Measurements from ENCODE around the gene POLR2I. TPM values are rescaled to one million over a fixed set of nuclear protein-coding genes. Genes with fewer than 3 reads are reported as not detected.
"Not testable (repeated sequence)": the region's sequence is repeated elsewhere in the genome, so short reads cannot be mapped to it uniquely, and the experiment has no call there.

Gene POLR2I
- total and polyA plus RNA-seq, 7 donors = 39.9 to 118 (median 72.8) TPM

- WGBS, 2 donors = 44 to 72% methylated on average over 12 of the region's 12 CpGs
Measured at GRCh38 chr19:36136964-36137686, 22.4 kb upstream of the POLR2I start.

GRCh38 chr19:36134867-36135266, 20.2 kb upstream of the POLR2I start:
- DNase-seq; intact Hi-C loops (cut with DNase I); H3K9me3 ChIP-seq; H3K27ac ChIP-seq; H3K4me3 ChIP-seq; H3K27me3 ChIP-seq; H3K36me3 ChIP-seq: not testable (repeated sequence)
- H3K4me1 ChIP-seq = peaks cover 0 to 19% (median 12%) of the 10 kb centered on the region in 4 donors
- WGBS, 2 donors = 96 to 97% methylated on average over 4 of the region's 4 CpGs

More at GRCh38 chr19:36136964-36137686, 22.4 kb upstream of the POLR2I start:
- peak; percentile 79 for DNase-seq
- H3K27ac ChIP-seq = peak overlapping the region; percentile 73 to 100 (median 86)
- peaks cover 0 to 2% (median under 1%) of the 10 kb centered on the region in 4 donors for H3K36me3 ChIP-seq
- no peaks in the 10 kb centered on the region for H3K9me3 ChIP-seq
- peaks cover 0 to 29% (median 22%) of the 10 kb centered on the region in 4 donors for H3K4me1 ChIP-seq
- TF ChIP-seq, protein P1, sequence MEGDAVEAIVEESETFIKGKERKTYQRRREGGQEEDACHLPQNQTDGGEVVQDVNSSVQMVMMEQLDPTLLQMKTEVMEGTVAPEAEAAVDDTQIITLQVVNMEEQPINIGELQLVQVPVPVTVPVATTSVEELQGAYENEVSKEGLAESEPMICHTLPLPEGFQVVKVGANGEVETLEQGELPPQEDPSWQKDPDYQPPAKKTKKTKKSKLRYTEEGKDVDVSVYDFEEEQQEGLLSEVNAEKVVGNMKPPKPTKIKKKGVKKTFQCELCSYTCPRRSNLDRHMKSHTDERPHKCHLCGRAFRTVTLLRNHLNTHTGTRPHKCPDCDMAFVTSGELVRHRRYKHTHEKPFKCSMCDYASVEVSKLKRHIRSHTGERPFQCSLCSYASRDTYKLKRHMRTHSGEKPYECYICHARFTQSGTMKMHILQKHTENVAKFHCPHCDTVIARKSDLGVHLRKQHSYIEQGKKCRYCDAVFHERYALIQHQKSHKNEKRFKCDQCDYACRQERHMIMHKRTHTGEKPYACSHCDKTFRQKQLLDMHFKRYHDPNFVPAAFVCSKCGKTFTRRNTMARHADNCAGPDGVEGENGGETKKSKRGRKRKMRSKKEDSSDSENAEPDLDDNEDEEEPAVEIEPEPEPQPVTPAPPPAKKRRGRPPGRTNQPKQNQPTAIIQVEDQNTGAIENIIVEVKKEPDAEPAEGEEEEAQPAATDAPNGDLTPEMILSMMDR (IDR thresholded peaks at IDR 0.05) = no peak
- TF ChIP-seq POLR2AphosphoS5 (IDR thresholded peaks at IDR 0.05) = peak in 3 of 4 donors; percentile 62 to 77 (median 69)
- intact Hi-C loops (cut with DNase I) = no loop called here
- no peak overlapping the region for H3K4me3 ChIP-seq
- H3K27me3 ChIP-seq = no peaks in the 10 kb centered on the region

DNA sequence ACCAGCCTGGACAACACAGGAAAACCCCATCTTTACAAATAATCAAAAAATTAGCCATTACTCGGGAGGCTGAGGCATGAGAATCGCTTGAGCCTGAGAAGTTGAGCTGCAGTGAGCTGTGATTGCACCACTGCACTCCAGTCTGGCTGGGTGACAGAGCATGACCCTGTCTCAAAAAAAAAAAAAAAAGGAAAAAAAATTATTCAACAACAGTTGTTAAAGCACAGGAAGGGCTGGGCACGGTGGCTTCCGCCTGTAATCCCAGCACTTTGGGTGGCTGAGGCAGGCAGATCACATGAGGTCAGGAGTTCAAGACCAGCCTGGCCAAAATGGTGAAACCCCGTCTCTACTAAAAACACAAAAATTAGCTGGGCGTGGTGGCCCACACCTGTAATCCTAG, 16.5 kb upstream of the POLR2I start:
- WGBS, 2 donors = 65 to 70% methylated on average over 6 of the region's 6 CpGs
- DNase-seq; H3K36me3 ChIP-seq; H3K27me3 ChIP-seq; H3K4me3 ChIP-seq; H3K27ac ChIP-seq; intact Hi-C loops (cut with DNase I); H3K9me3 ChIP-seq: not testable (repeated sequence)
- peaks cover 0 to 20% (median 15%) of the 10 kb centered on the region in 4 donors for H3K4me1 ChIP-seq

- Histone ChIP-seq H3K9me3 (no peaks in the 10 kb centered on the region), H3K36me3 (peaks cover 4 to 28% (median 18%) of the 10 kb centered on the region in 4 donors), H3K4me3 (peak overlapping the region; percentile 25 to 49 (median 48)), H3K27ac (peak overlapping the region; percentile 79 to 91 (median 88)), H3K4me1 (peaks cover 0 to 18% (median 14%) of the 10 kb centered on the region in 4 donors), H3K27me3 (no peaks in the 10 kb centered on the region)
- no peak for DNase-seq
- TF ChIP-seq POLR2AphosphoS5 (IDR thresholded peaks at IDR 0.05) (no peak), POLR2A (IDR thresholded peaks at IDR 0.05) (no peak), EP300 (IDR thresholded peaks at IDR 0.05) (no peak)
- TF ChIP-seq, protein P1 (IDR thresholded peaks at IDR 0.05) = no peak
- intact Hi-C loops (cut with DNase I) = loop anchor here (5.0 kb wide), 1 partner anchor 249 kb away; the partner anchor contains the start of gene ZFP14
- WGBS, 2 donors = 5 to 13% methylated on average over 10 of the region's 10 CpGs
Measured at GRCh38 chr19:36128392-36128736, 13.7 kb upstream of the POLR2I start.

DNA sequence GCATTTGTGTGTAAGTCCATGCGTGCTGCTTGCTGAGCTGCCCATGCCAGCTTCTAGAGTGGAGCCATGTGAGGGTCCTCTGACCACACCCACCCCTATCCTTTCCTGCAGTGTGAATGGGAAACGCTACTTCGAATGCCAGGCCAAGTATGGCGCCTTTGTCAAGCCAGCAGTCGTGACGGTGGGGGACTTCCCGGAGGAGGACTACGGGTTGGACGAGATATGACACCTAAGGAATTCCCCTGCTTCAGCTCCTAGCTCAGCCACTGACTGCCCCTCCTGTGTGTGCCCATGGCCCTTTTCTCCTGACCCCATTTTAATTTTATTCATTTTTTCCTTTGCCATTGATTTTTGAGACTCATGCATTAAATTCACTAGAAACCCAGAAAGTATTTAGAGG, 10.9 kb upstream of the POLR2I start:
- Histone ChIP-seq H3K9me3 (no peaks in the 10 kb centered on the region), H3K4me1 (peaks cover 0 to 18% (median 14%) of the 10 kb centered on the region in 4 donors), H3K27me3 (no peaks in the 10 kb centered on the region), H3K27ac (no peak overlapping the region), H3K4me3 (no peak overlapping the region), H3K36me3 (peaks cover 4 to 56% (median 26%) of the 10 kb centered on the region in 4 donors)
- no peak for DNase-seq
- intact Hi-C loops (cut with DNase I) = loop anchor here (5.0 kb wide), 1 partner anchor 252 kb away; the partner anchor contains the start of gene ZFP14
- WGBS, 2 donors = 80 to 89% methylated on average over 9 of the region's 9 CpGs
- TF ChIP-seq, protein P1 (IDR thresholded peaks at IDR 0.05) = no peak
- TF ChIP-seq POLR2AphosphoS5 (IDR thresholded peaks at IDR 0.05) = no peak
- no peak for TF ChIP-seq POLR2A (IDR thresholded peaks at IDR 0.05)
- no peak for TF ChIP-seq EP300 (IDR thresholded peaks at IDR 0.05)

Measured in sigmoid colon (tissue), 7 donors.